CD14-positive monocyte (primary cell): Measurements from ENCODE around the gene GULP1. TPM values are rescaled to one million over a fixed set of nuclear protein-coding genes. Genes with fewer than 3 reads are reported as not detected.

Experiments used
- DNase-seq, 3 donors: peaks; one replicate each; pipeline ENCODE4 v3.0.0-alpha.2; 2011 to 2022
- H2AFZ ChIP-seq: 2 replicates; pipeline ENCODE4 v1.6.0; 2012; ENCODE audit warnings: mild to moderate bottlenecking, low read depth, low read length, inconsistent platforms; ENCODE audit not compliant: insufficient read depth, poor library complexity, severe bottlenecking
- H3K27ac ChIP-seq, 2 donors: 1 replicate in 1 of 2; 2 replicates in 1 of 2; pipeline ENCODE4 v1.5.1; 2012 to 2013; ENCODE audit warnings: low read length in 2 of 2, control low read depth in 1 of 2, inconsistent platforms in 1 of 2, low read depth in 1 of 2, mild to moderate bottlenecking in 1 of 2
- H3K27me3 ChIP-seq, 2 donors: one replicate each; pipeline versions ENCODE4 v1.6.0 to v1.6.1; 2011 to 2013; ENCODE audit warnings: low read length in 2 of 2; ENCODE audit not compliant: control insufficient read depth in 2 of 2, insufficient read depth in 2 of 2
- H3K36me3 ChIP-seq, 2 donors: replicated peaks in 1 of 2; 1 replicate in 1 of 2; 2 replicates in 1 of 2; pipeline versions ENCODE4 v1.5.1 to v1.6.1; 2012 to 2013; ENCODE audit warnings: low read length in 2 of 2, control low read depth in 1 of 2, inconsistent platforms in 1 of 2, mild to moderate bottlenecking in 1 of 2; ENCODE audit not compliant: insufficient read depth in 2 of 2, control insufficient read depth in 1 of 2
- H3K4me1 ChIP-seq, 2 donors: 1 replicate in 1 of 2; 2 replicates in 1 of 2; pipeline versions ENCODE4 v1.5.1 to v1.6.1; 2012 to 2013; ENCODE audit warnings: low read length in 2 of 2, control low read depth in 1 of 2, inconsistent platforms in 1 of 2, mild to moderate bottlenecking in 1 of 2, moderate library complexity in 1 of 2; ENCODE audit not compliant: insufficient read depth in 2 of 2, control insufficient read depth in 1 of 2
- H3K4me2 ChIP-seq: replicated peaks from 2 replicates; pipeline ENCODE3; 2012; ENCODE audit warnings: low read length, moderate library complexity, mild to moderate bottlenecking; ENCODE audit not compliant: poor library complexity, severe bottlenecking; ENCODE audit errors: extremely low read depth
- H3K4me3 ChIP-seq, 3 experiments: fragments of 200-600 bp in 1 of 3; sonication (generic) in 1 of 3; replicated peaks in 1 of 3; 1 replicate in 2 of 3; 2 replicates in 1 of 3; pipeline ENCODE4 v1.5.1; 2011 to 2013; ENCODE audit warnings: low read length in 3 of 3, mild to moderate bottlenecking in 3 of 3, control low read depth in 2 of 3, low read depth in 2 of 3, inconsistent platforms in 1 of 3, moderate library complexity in 1 of 3
- H3K79me2 ChIP-seq: 2 replicates; pipeline ENCODE4 v1.6.0; 2012; ENCODE audit warnings: mild to moderate bottlenecking, control low read depth, inconsistent platforms, low read length, moderate library complexity; ENCODE audit not compliant: insufficient read depth
- H3K9ac ChIP-seq: 2 replicates; pipeline ENCODE4 v1.6.0; 2017; ENCODE audit warnings: low read length, mild to moderate bottlenecking; ENCODE audit not compliant: insufficient read depth, poor library complexity, severe bottlenecking
- H3K9me3 ChIP-seq, 2 donors: replicated peaks in 1 of 2; 1 replicate in 1 of 2; 2 replicates in 1 of 2; pipeline versions ENCODE4 v1.5.1 to v1.6.1; 2012 to 2013; ENCODE audit warnings: low read length in 2 of 2, control low read depth in 1 of 2; ENCODE audit not compliant: control insufficient read depth in 1 of 2, insufficient read depth in 1 of 2
- H4K20me1 ChIP-seq: 2 replicates; pipeline ENCODE4 v1.6.0; 2012; ENCODE audit warnings: mild to moderate bottlenecking, low read length, control low read depth, moderate library complexity; ENCODE audit not compliant: insufficient read depth
- H3K27ac Mint-ChIP-seq, 7 donors: one replicate each; pipeline ENCODE4 v1.8.0; 2020; ENCODE audit warnings: mild to moderate bottlenecking in 7 of 7, mixed read lengths in 7 of 7, moderate library complexity in 6 of 7, inconsistent platforms in 2 of 7
- H3K27me3 Mint-ChIP-seq, 3 donors: one replicate each; pipeline ENCODE4 v1.8.0; 2021 to 2022; ENCODE audit warnings: low read depth in 3 of 3, mild to moderate bottlenecking in 3 of 3, mixed read lengths in 3 of 3, moderate library complexity in 3 of 3, inconsistent platforms in 1 of 3
- H3K36me3 Mint-ChIP-seq, 2 donors: one replicate each; pipeline ENCODE4 v1.8.0; 2020; ENCODE audit warnings: mixed read lengths in 2 of 2, inconsistent platforms in 1 of 2, mild to moderate bottlenecking in 1 of 2
- H3K4me1 Mint-ChIP-seq: one replicate; pipeline ENCODE4 v1.8.0; 2020; ENCODE audit warnings: mild to moderate bottlenecking, mixed read lengths
- H3K4me3 Mint-ChIP-seq, 2 donors: one replicate each; pipeline ENCODE4 v1.8.0; 2020; ENCODE audit warnings: mild to moderate bottlenecking in 2 of 2, mixed read lengths in 2 of 2, moderate library complexity in 1 of 2
- H3K9me3 Mint-ChIP-seq, 7 donors: one replicate each; pipeline ENCODE4 v1.8.0; 2020 to 2022; ENCODE audit warnings: mixed read lengths in 7 of 7, mild to moderate bottlenecking in 6 of 7, moderate library complexity in 6 of 7, inconsistent platforms in 2 of 7
- CTCF ChIP-seq: fragments of 200-600 bp; IDR thresholded peaks from one replicate; pipeline ENCODE4 v1.8.0; 2022; ENCODE audit warnings: antibody characterized with exemption, mild to moderate bottlenecking
- WGBS: methylation state at CpG from one replicate; pipeline ENCODE4 v1.1.5; 2013; ENCODE audit warnings: missing lambda C conversion rate; ENCODE audit not compliant: insufficient coverage; 5-methylcytosine and 5-hydroxymethylcytosine counted together
- intact Hi-C, 2 donors: fragments of 100-400 bp; cut with micrococcal nuclease; formaldehyde crosslinking; loops; one replicate each; pipeline versions ENCODE4 v1.15.0 to v1.15.1; 2023
- polyA plus RNA-seq, 3 donors: library from polyadenylated mRNA; depleted of rRNA in 1 of 3; unstranded in 2 of 3; stranded (reverse) in 1 of 3; fragments of 300-500 nt in 2 of 3; fragments of >200 nt in 1 of 3; fragmentation: Illumina TruSeq in 2 of 3; gene quantifications; 1 replicate in 2 of 3; 2 replicates in 1 of 3; pipeline ENCODE4 v1.2.3, GENCODE V29; 2012 to 2021

GULP1 gene
- polyA plus RNA-seq, 3 donors: not detected

- H3K27ac Mint-ChIP-seq: no peak overlapping the region
- no CpG with 5 or more reads among the region's 2 CpGs for WGBS
- no peak for DNase-seq
Observed at GRCh38 chr2:188607501-188607900, 315.8 kb downstream of the GULP1 start.

GRCh38 chr2:188609321-188610049, 317.8 kb downstream of the GULP1 start:
- Mint-ChIP-seq H3K9me3 (peaks cover 3 to 15% (median 4%) of the 10 kb centered on the region in 7 donors), H3K27me3 (no peaks in the 10 kb centered on the region), H3K4me3 (no peak overlapping the region), H3K36me3 (no peaks in the 10 kb centered on the region), H3K4me1 (no peaks in the 10 kb centered on the region), H3K27ac (no peak overlapping the region)
- no peak overlapping the region for H3K4me3 ChIP-seq
- H3K27me3 ChIP-seq: no peaks in the 10 kb centered on the region
- intact Hi-C loops: no loop called here
- no peaks in the 10 kb centered on the region for H4K20me1 ChIP-seq
- no peaks in the 10 kb centered on the region for H3K36me3 ChIP-seq
- no CpG with 5 or more reads among the region's 1 CpG for WGBS
- no peak overlapping the region for H3K27ac ChIP-seq
- no peak overlapping the region for H3K9ac ChIP-seq
- DNase-seq: no peak
- H3K9me3 ChIP-seq: peaks cover 0 to 12% of the 10 kb centered on the region in 2 donors
- H3K4me2 ChIP-seq: no peak overlapping the region
- H2AFZ ChIP-seq: no peak overlapping the region
- no peaks in the 10 kb centered on the region for H3K4me1 ChIP-seq
- TF ChIP-seq CTCF: no peak
- H3K79me2 ChIP-seq: no peaks in the 10 kb centered on the region

More at GRCh38 chr2:188607501-188607900, 315.8 kb downstream of the GULP1 start:
- H3K4me1 ChIP-seq: no peaks in the 10 kb centered on the region
- Mint-ChIP-seq H3K27me3 (no peaks in the 10 kb centered on the region), H3K4me1 (no peaks in the 10 kb centered on the region), H3K9me3 (peaks cover 3 to 15% (median 4%) of the 10 kb centered on the region in 7 donors), H3K36me3 (no peaks in the 10 kb centered on the region), H3K4me3 (no peak overlapping the region)
- H3K4me3 ChIP-seq: no peak overlapping the region
- no peak overlapping the region for H3K4me2 ChIP-seq
- no peak overlapping the region for H2AFZ ChIP-seq
- no peaks in the 10 kb centered on the region for H3K36me3 ChIP-seq
- no peaks in the 10 kb centered on the region for H4K20me1 ChIP-seq
- TF ChIP-seq CTCF: no peak
- no peak overlapping the region for H3K27ac ChIP-seq
- H3K9me3 ChIP-seq: peaks cover 0 to 12% of the 10 kb centered on the region in 2 donors
- intact Hi-C loops: no loop called here
- no peaks in the 10 kb centered on the region for H3K79me2 ChIP-seq
- no peaks in the 10 kb centered on the region for H3K27me3 ChIP-seq
- no peak overlapping the region for H3K9ac ChIP-seq
